Activated CD4-positive, alpha-beta T cell treated with anti-CD3 and anti-CD28 coated beads, Interleukin-2, amount 10 ng/mL, durations not matched to agents 7 days and 5 days (primary cell): ENCODE data around the gene DPEP2. TPM values are rescaled to one million over a fixed set of nuclear protein-coding genes. Genes with fewer than 3 reads are reported as not detected.
"Not testable (repeated sequence)": the region's sequence is repeated elsewhere in the genome, so short reads cannot be mapped to it uniquely, and the experiment has no call there.

ENCODE experiments used
- CTCF ChIA-PET: fragments of 350-600 bp; sonication (Branson Sonifier 250); formaldehyde crosslinking; loops from one replicate; lab custom pipeline; 2021; ENCODE audit warnings: antibody characterized with exemption; lab: Charles Lee
- POLR2A ChIA-PET: fragments of 350-600 bp; sonication (Branson Sonifier 250); formaldehyde crosslinking; loops from one replicate; lab custom pipeline; 2021; ENCODE audit warnings: antibody characterized with exemption; lab: Charles Lee
- DNase-seq: peaks from one replicate; pipeline ENCODE4 v3.0.0-alpha.2; 2020
- H3K27ac Mint-ChIP-seq: one replicate; pipeline ENCODE4 v1.8.0; 2021; ENCODE audit warnings: mild to moderate bottlenecking, moderate library complexity, mixed read lengths
- H3K27me3 Mint-ChIP-seq: one replicate; pipeline ENCODE4 v1.8.0; 2021; ENCODE audit warnings: mixed read lengths
- H3K36me3 Mint-ChIP-seq: one replicate; pipeline ENCODE4 v1.8.0; 2021; ENCODE audit warnings: low read depth, mixed read lengths
- H3K4me1 Mint-ChIP-seq: one replicate; pipeline ENCODE4 v1.8.0; 2021; ENCODE audit warnings: mixed read lengths
- H3K4me3 Mint-ChIP-seq: one replicate; pipeline ENCODE4 v1.8.0; 2021; ENCODE audit warnings: mild to moderate bottlenecking, moderate library complexity, mixed read lengths
- H3K9me3 Mint-ChIP-seq: one replicate; pipeline ENCODE4 v1.8.0; 2021; ENCODE audit warnings: mixed read lengths
- total RNA-seq, 2 experiments: library from RNA; stranded (reverse); gene quantifications; one replicate each; pipeline ENCODE4 v1.2.3, GENCODE V29; 2021

DPEP2 gene
- total RNA-seq, 2 experiments from 2014 or later, result 12.4 to 14.2 TPM

DNA sequence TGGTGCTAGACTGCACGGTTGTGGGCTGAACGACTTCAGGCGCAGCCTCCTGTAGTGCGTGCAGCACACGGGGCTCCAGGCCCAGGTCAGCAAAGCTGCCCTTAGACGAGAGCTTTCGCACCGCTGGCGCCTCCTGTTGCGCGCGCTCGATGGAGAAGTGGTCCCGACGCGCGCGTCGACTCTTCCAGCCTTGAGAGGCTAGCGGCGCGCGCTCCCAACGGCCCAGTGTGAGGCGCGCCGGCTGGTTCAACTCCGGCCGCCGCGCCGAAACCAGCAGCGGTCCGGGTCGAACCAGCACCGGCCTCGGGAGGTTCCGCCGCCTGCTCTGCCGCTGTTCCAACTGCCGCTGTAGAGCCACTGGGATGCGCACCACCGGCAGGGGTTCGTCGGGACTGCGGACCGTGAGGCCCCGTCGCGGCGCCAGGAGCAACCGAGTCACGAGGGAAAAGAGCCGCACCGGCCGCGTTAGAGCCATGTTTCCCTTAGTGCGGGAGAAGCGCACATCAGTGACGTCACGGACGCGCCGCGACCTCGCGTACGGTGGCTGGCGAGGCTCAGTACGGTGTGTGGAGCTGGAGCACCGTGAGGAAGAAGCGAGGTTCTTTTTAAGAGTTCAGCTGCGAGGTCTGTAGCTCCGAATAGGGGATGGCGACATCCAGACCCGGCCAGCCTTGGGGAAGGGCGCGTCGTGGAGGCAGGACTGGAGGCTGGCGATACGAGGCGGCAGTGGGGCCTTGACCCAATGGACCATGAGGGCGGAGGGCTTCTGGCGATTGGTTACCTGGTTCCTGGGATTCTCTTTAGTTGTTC is 23.6 kb upstream of the DPEP2 start, which contains the start of the genes DDX28 and DUS2:
DDX28 (minus strand) TSS at position 505 of the 810 bp plus-strand sequence; CDS start at position 475, 30 bp downstream.
DUS2 (plus strand) TSS at position 557 of the 810 bp plus-strand sequence. CDS start 14,740 bp downstream, outside the sequence.
- Mint-ChIP-seq H3K27me3 (no peaks in the 10 kb centered on the region), H3K4me1 (peaks cover 34% of the 10 kb centered on the region), H3K9me3 (no peaks in the 10 kb centered on the region), H3K27ac (peak within 1 kb of the TSS; percentile 95), H3K36me3 (peaks cover 28% of the 10 kb centered on the region), H3K4me3 (peak within 1 kb of the TSS; percentile 96)
- CTCF ChIA-PET, result interaction anchor here (0.6 to 1.9 kb wide), 12 partner anchors 9 to 250 kb away, joined by 3 to 10 read pairs (median 3); partner anchors contain the start of gene DPEP2
- DNase-seq, result peak; percentile 92
- POLR2A ChIA-PET, result no interaction called here

DNA sequence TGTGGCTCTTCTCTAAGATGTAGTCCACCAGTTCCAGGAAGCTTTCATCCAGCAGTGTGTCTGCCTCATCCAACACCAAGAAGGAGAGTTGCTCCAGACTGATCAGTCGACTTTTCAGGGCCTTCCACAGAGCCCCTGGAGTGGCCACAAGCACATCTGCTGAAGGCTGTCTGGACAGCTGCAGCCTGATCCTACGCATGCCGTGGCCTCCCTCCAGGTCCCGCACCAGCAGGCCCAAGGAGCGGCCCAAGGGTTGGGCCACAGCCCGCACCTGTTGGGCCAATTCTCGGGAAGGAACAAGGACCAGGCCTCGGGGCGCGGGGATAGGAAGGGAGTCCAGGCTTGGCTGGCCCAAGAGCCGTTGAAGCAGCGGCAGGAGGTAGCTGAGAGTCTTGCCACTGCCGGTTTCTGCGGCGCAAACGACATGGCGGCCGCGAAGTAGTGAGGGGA is 23.0 kb upstream of the DPEP2 start:
- POLR2A ChIA-PET, result interaction anchor here (0.6 kb wide), 1 partner anchor 1144 kb away, joined by 4 read pairs; no protein-coding TSS in a partner anchor
- no peaks in the 10 kb centered on the region for H3K27me3 Mint-ChIP-seq
- H3K4me1 Mint-ChIP-seq, result peaks cover 34% of the 10 kb centered on the region
- CTCF ChIA-PET, result interaction anchor here (0.6 to 1.9 kb wide), 9 partner anchors 9 to 189 kb away, joined by 3 to 10 read pairs (median 3); no protein-coding TSS in a partner anchor
- no peaks in the 10 kb centered on the region for H3K9me3 Mint-ChIP-seq
- peaks cover 22% of the 10 kb centered on the region for H3K36me3 Mint-ChIP-seq
- peak overlapping the region; percentile 95 for H3K27ac Mint-ChIP-seq
- peak overlapping the region; percentile 96 for H3K4me3 Mint-ChIP-seq
- DNase-seq, result no peak

DNA sequence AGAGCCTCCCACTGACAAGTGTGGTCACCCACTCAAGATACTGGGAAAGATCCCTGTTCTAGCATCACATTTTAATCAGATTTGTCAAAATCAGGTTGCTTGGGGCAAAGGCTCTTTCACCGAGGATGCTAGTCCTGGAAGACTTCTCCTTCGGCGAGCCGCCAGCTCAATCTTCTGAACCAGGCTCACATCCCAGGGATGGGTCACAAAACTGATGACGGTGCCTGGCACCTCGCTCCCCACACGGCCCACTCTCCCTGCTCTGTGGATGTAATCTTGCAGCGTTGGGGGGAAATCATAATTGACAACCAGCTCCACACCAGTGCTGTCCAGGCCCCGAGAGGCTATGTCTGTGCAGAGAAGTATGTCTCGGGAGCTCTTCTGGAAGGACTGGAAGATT is 22.2 kb upstream of the DPEP2 start:
- peak overlapping the region; percentile 95 for H3K27ac Mint-ChIP-seq
- POLR2A ChIA-PET, result interaction anchor here (0.6 kb wide), 1 partner anchor 1145 kb away, joined by 4 read pairs; no protein-coding TSS in a partner anchor
- peaks cover 19% of the 10 kb centered on the region for H3K36me3 Mint-ChIP-seq
- H3K27me3 Mint-ChIP-seq, result no peaks in the 10 kb centered on the region
- CTCF ChIA-PET, result interaction anchor here (0.6 to 1.9 kb wide), 4 partner anchors 10 to 21 kb away, joined by 3 to 10 read pairs (median 6); no protein-coding TSS in a partner anchor
- H3K4me1 Mint-ChIP-seq, result peaks cover 34% of the 10 kb centered on the region
- no peak for DNase-seq
- H3K9me3 Mint-ChIP-seq, result no peaks in the 10 kb centered on the region
- H3K4me3 Mint-ChIP-seq, result peak overlapping the region; percentile 96

GRCh38 chr16:68019167-68019680 is 19.9 kb upstream of the DPEP2 start:
- no peak overlapping the region for H3K27ac Mint-ChIP-seq
- POLR2A ChIA-PET, result no interaction called here
- H3K36me3 Mint-ChIP-seq, result peaks cover 16% of the 10 kb centered on the region
- no peak for DNase-seq
- H3K27me3 Mint-ChIP-seq, result no peaks in the 10 kb centered on the region
- H3K4me1 Mint-ChIP-seq, result peaks cover 27% of the 10 kb centered on the region
- H3K4me3 Mint-ChIP-seq, result no peak overlapping the region
- H3K9me3 Mint-ChIP-seq, result no peaks in the 10 kb centered on the region
- CTCF ChIA-PET, result interaction anchor here (0.9 to 1.4 kb wide), 3 partner anchors 16 to 197 kb away, joined by 3 to 5 read pairs (median 4); partner anchors contain the start of gene DPEP2

GRCh38 chr16:68015681-68016080 is 16.4 kb upstream of the DPEP2 start, which contains the start of gene DPEP2NB:
Gene DPEP2NB (minus strand): TSS chr16:68015911. CDS start chr16:68015770, 141 bp downstream.
- Mint-ChIP-seq H3K9me3 (no peaks in the 10 kb centered on the region), H3K4me1 (peaks cover 10% of the 10 kb centered on the region), H3K27ac (peak within 1 kb of the TSS; percentile 31), H3K27me3 (no peaks in the 10 kb centered on the region), H3K4me3 (no peak within 1 kb of the TSS), H3K36me3 (peaks cover 4% of the 10 kb centered on the region)
- ChIA-PET POLR2A (no interaction called here), CTCF (interaction anchor here (1.0 to 1.6 kb wide), 4 partner anchors 11 to 23 kb away, joined by 3 to 4 read pairs (median 3); partner anchors contain the start of gene DPEP2)
- DNase-seq, result no peak

DNA sequence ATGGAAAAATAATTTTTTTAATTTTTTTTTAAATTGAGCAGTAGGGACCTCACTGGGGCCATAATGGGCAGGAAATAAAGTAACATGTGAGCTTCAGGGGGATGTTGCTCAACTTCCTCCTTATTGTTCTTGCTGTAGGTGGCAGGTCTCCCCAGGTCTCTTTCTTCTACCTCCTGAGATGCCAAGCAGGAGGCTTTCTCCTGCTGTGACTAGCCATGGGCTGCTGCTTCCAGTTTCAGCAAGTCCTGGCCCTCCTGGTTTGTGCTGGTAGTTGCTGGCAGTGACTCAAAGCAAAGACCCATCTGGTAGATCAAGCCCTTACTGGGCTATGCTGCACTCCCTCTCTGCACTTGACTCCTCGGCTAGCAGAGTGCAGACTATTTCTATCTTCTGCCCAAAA is 14.2 kb upstream of the DPEP2 start:
- no peaks in the 10 kb centered on the region for H3K36me3 Mint-ChIP-seq
- no peaks in the 10 kb centered on the region for H3K27me3 Mint-ChIP-seq
- POLR2A ChIA-PET, result interaction anchor here (0.6 kb wide), 1 partner anchor 311 kb away, joined by 8 read pairs; no protein-coding TSS in a partner anchor
- CTCF ChIA-PET, result interaction anchor here (0.7 to 1.4 kb wide), 5 partner anchors 12 to 100 kb away, joined by 3 to 4 read pairs (median 3); no protein-coding TSS in a partner anchor
- H3K27ac Mint-ChIP-seq, result no peak overlapping the region
- no peak for DNase-seq
- H3K4me3 Mint-ChIP-seq, result no peak overlapping the region
- no peaks in the 10 kb centered on the region for H3K9me3 Mint-ChIP-seq
- peaks cover 15% of the 10 kb centered on the region for H3K4me1 Mint-ChIP-seq

GRCh38 chr16:68009872-68010271 is 10.6 kb upstream of the DPEP2 start:
- H3K27me3 Mint-ChIP-seq, H3K27ac Mint-ChIP-seq, H3K4me3 Mint-ChIP-seq, H3K9me3 Mint-ChIP-seq, H3K36me3 Mint-ChIP-seq, DNase-seq, POLR2A ChIA-PET, CTCF ChIA-PET: not testable (repeated sequence)
- peaks cover 28% of the 10 kb centered on the region for H3K4me1 Mint-ChIP-seq

- Mint-ChIP-seq H3K36me3 (peaks cover 3% of the 10 kb centered on the region), H3K27me3 (no peaks in the 10 kb centered on the region), H3K9me3 (no peaks in the 10 kb centered on the region), H3K4me1 (peaks cover 31% of the 10 kb centered on the region), H3K4me3 (no peak overlapping the region), H3K27ac (peak overlapping the region; percentile 39)
- ChIA-PET POLR2A (no interaction called here), CTCF (interaction anchor here (1.1 to 1.2 kb wide), 2 partner anchors 9 to 10 kb away, joined by 3 to 4 read pairs; partner anchors contain the start of gene DPEP2)
- no peak for DNase-seq
Measured at GRCh38 chr16:68009157-68009735, 10.0 kb upstream of the DPEP2 start.

GRCh38 chr16:68005786-68006286 is 6.6 kb upstream of the DPEP2 start:
- Mint-ChIP-seq H3K36me3 (peaks cover 3% of the 10 kb centered on the region), H3K27ac (peak overlapping the region; percentile 92), H3K4me1 (peaks cover 27% of the 10 kb centered on the region), H3K9me3 (no peaks in the 10 kb centered on the region), H3K4me3 (no peak overlapping the region), H3K27me3 (no peaks in the 10 kb centered on the region)
- DNase-seq, result peak; percentile 70
- ChIA-PET POLR2A (no interaction called here), CTCF (interaction anchor here (0.6 to 2.2 kb wide), 4 partner anchors 14 to 259 kb away, joined by 3 to 6 read pairs (median 3); partner anchors contain the start of gene SLC7A6)

GRCh38 chr16:68005211-68005610 is 5.9 kb upstream of the DPEP2 start:
- Mint-ChIP-seq H3K4me3 (no peak overlapping the region), H3K27ac (peak overlapping the region; percentile 92), H3K9me3 (no peaks in the 10 kb centered on the region), H3K27me3 (no peaks in the 10 kb centered on the region), H3K36me3 (peaks cover 3% of the 10 kb centered on the region), H3K4me1 (peaks cover 32% of the 10 kb centered on the region)
- CTCF ChIA-PET, result interaction anchor here (0.9 to 2.2 kb wide), 3 partner anchors 14 to 223 kb away, joined by 3 to 6 read pairs (median 3); no protein-coding TSS in a partner anchor
- DNase-seq, result no peak
- POLR2A ChIA-PET, result no interaction called here

GRCh38 chr16:68003031-68003430 is 3.7 kb upstream of the DPEP2 start:
- peaks cover 13% of the 10 kb centered on the region for H3K36me3 Mint-ChIP-seq
- H3K4me3 Mint-ChIP-seq, result no peak overlapping the region
- no peak for DNase-seq
- POLR2A ChIA-PET, result interaction anchor here (0.6 to 0.7 kb wide), 2 partner anchors 119 to 275 kb away, joined by 3 to 4 read pairs; no protein-coding TSS in a partner anchor
- H3K27me3 Mint-ChIP-seq, result no peaks in the 10 kb centered on the region
- no peak overlapping the region for H3K27ac Mint-ChIP-seq
- peaks cover 45% of the 10 kb centered on the region for H3K4me1 Mint-ChIP-seq
- H3K9me3 Mint-ChIP-seq, result peaks cover 3% of the 10 kb centered on the region
- CTCF ChIA-PET, result interaction anchor here (0.6 to 2.3 kb wide), 8 partner anchors 9 to 483 kb away, joined by 3 to 8 read pairs (median 4); no protein-coding TSS in a partner anchor
